WTC11 (cell line): ENCODE measurements around the gene PCDHA8. TPM values are rescaled to one million over a fixed set of nuclear protein-coding genes. Genes with fewer than 3 reads are reported as not detected.
A peak's percentile ranks its signal among the peaks of the same experiment; 100 is the strongest.

Experiments
- ATAC-seq: fragments of 200-7000 bp; cut with Tn5 transposase; 2 replicates; pipeline ENCODE4 v1.10.0; 2021; ENCODE audit warnings: mild to moderate bottlenecking, moderate library complexity
- CTCF ChIA-PET: fragments of 300-600 bp; sonication (Branson Sonifier 250); formaldehyde crosslinking; loops from one replicate; lab custom pipeline; 2021; ENCODE audit warnings: antibody characterized with exemption; lab: Charles Lee
- POLR2A ChIA-PET: fragments of 350-600 bp; sonication (Branson Sonifier 250); formaldehyde crosslinking; loops from one replicate; lab custom pipeline; 2021; ENCODE audit warnings: antibody characterized with exemption; lab: Charles Lee
- DNase-seq: peaks from one replicate; pipeline ENCODE4 v3.0.0; 2021; ENCODE audit warnings: low spot score
- H3K27ac Mint-ChIP-seq: 2 replicates; pipeline ENCODE4 v1.8.0; 2021; ENCODE audit warnings: mixed read lengths
- H3K27me3 Mint-ChIP-seq: 2 replicates; pipeline ENCODE4 v1.8.0; 2021; ENCODE audit warnings: low read depth, mild to moderate bottlenecking, moderate library complexity, mixed read lengths
- H3K36me3 Mint-ChIP-seq: 2 replicates; pipeline ENCODE4 v1.8.0; 2021; ENCODE audit warnings: mixed read lengths
- H3K4me1 Mint-ChIP-seq: 2 replicates; pipeline ENCODE4 v1.8.0; 2022; ENCODE audit warnings: mixed read lengths
- H3K4me3 Mint-ChIP-seq: 2 replicates; pipeline ENCODE4 v1.8.0; 2021; ENCODE audit warnings: mild to moderate bottlenecking, moderate library complexity, mixed read lengths
- H3K9me3 Mint-ChIP-seq: 2 replicates; pipeline ENCODE4 v1.8.0; 2021; ENCODE audit warnings: mixed read lengths
- ARID4B ChIP-seq: sonication (generic); formaldehyde crosslinking; IDR thresholded peaks from 2 replicates; pipeline ENCODE4 v1.8.0; 2023; ENCODE audit warnings: missing genetic modification reagents, mild to moderate bottlenecking, borderline replicate concordance
- CTCF ChIP-seq: fragments of 200-600 bp; IDR thresholded peaks from 2 replicates; pipeline ENCODE4 v1.8.0; 2022; ENCODE audit warnings: antibody characterized with exemption
- GABPB1 ChIP-seq: sonication (generic); formaldehyde crosslinking; IDR thresholded peaks from 2 replicates; pipeline ENCODE4 v1.8.1; 2023; ENCODE audit warnings: mild to moderate bottlenecking, missing genetic modification reagents
- GRHL2 ChIP-seq: fragments of 250-450 bp; sonication (Bioruptor Pico); IDR thresholded peaks from 2 replicates; pipeline ENCODE4 v1.8.0; 2022; ENCODE audit warnings: mild to moderate bottlenecking, moderate library complexity; ENCODE audit not compliant: insufficient replicate concordance, severe bottlenecking
- HMGXB4 ChIP-seq: sonication (generic); formaldehyde crosslinking; IDR thresholded peaks from 2 replicates; pipeline ENCODE4 v1.8.1; 2023; ENCODE audit warnings: mild to moderate bottlenecking, moderate library complexity, missing genetic modification reagents
- IRF1 ChIP-seq: sonication (generic); formaldehyde crosslinking; IDR thresholded peaks from 2 replicates; pipeline ENCODE4 v1.8.0; 2023; ENCODE audit warnings: missing genetic modification reagents
- MAX ChIP-seq: sonication (generic); formaldehyde crosslinking; IDR thresholded peaks from 2 replicates; pipeline ENCODE4 v1.8.0; 2022; ENCODE audit warnings: mild to moderate bottlenecking, missing genetic modification reagents
- MXD4 ChIP-seq: fragments of 250-450 bp; sonication (Bioruptor Pico); IDR thresholded peaks from 2 replicates; pipeline ENCODE4 v1.8.0; 2021; ENCODE audit warnings: mild to moderate bottlenecking, moderate library complexity, borderline replicate concordance
- OVOL2 ChIP-seq: fragments of 250-450 bp; sonication (Bioruptor Pico); IDR thresholded peaks from 2 replicates; pipeline ENCODE4 v1.9.0; 2021; ENCODE audit warnings: mild to moderate bottlenecking, borderline replicate concordance
- RELA ChIP-seq: sonication (generic); formaldehyde crosslinking; IDR thresholded peaks from 2 replicates; pipeline ENCODE4 v1.8.1; 2022; ENCODE audit warnings: missing genetic modification reagents, mild to moderate bottlenecking, borderline replicate concordance
- SMAD4 ChIP-seq: sonication (generic); formaldehyde crosslinking; IDR thresholded peaks from 2 replicates; pipeline ENCODE4 v1.8.0; 2022; ENCODE audit warnings: mild to moderate bottlenecking, missing genetic modification reagents
- TP53 ChIP-seq: sonication (generic); formaldehyde crosslinking; IDR thresholded peaks from 2 replicates; pipeline ENCODE4 v1.8.1; 2023; ENCODE audit warnings: mild to moderate bottlenecking, missing genetic modification reagents
- ZNF232 ChIP-seq: sonication (generic); formaldehyde crosslinking; IDR thresholded peaks from 2 replicates; pipeline ENCODE4 v1.8.0; 2022; ENCODE audit warnings: mild to moderate bottlenecking, missing genetic modification reagents
- ZNF396 ChIP-seq: fragments of 250-450 bp; sonication (Bioruptor Pico); IDR thresholded peaks from 2 replicates; pipeline ENCODE4 v1.8.0; 2021; ENCODE audit warnings: mild to moderate bottlenecking, moderate library complexity, borderline replicate concordance
- total RNA-seq: library from RNA; stranded (reverse); gene quantifications from 3 replicates; pipeline ENCODE4 v1.2.3, GENCODE V29; 2021
- TF ChIP-seq, protein P1 (sequence below): sonication (generic); formaldehyde crosslinking; IDR thresholded peaks from 2 replicates; pipeline ENCODE4 v1.8.1; 2023; ENCODE audit warnings: mild to moderate bottlenecking, missing genetic modification reagents, borderline replicate concordance

PCDHA8 gene
- total RNA-seq, 1 experiment from 2014 or later = 1.3 TPM

- TF ChIP-seq ARID4B (CRISPR knock-in tag) = no peak
- TF ChIP-seq ZNF232 (CRISPR knock-in tag) = no peak
- TF ChIP-seq MXD4 (CRISPR knock-in tag) = no peak
- no peak for TF ChIP-seq RELA (CRISPR knock-in tag)
- no peak for TF ChIP-seq OVOL2 (CRISPR knock-in tag)
- TF ChIP-seq SMAD4 (CRISPR knock-in tag) = no peak
- TF ChIP-seq MAX (CRISPR knock-in tag) = no peak
- no peak for TF ChIP-seq GABPB1
- no peak for TF ChIP-seq ZNF396 (CRISPR knock-in tag)
- no peak for TF ChIP-seq IRF1 (CRISPR knock-in tag)
Measured at GRCh38 chr5:140877262-140877581, 36.2 kb downstream of the PCDHA8 start (continued).

- peaks cover 16% of the 10 kb centered on the region; the same call in 1 of the 2 replicates for H3K4me1 Mint-ChIP-seq
- no peaks in the 10 kb centered on the region; the same call in 1 of the 2 replicates for H3K36me3 Mint-ChIP-seq
- ATAC-seq (peak; percentile 37), DNase-seq (no peak)
- no peaks in the 10 kb centered on the region for H3K27me3 Mint-ChIP-seq
- ChIA-PET CTCF (interaction anchor here (0.7 to 7.5 kb wide), 18 partner anchors 10 to 301 kb away, joined by 3 to 77 read pairs (median 4); partner anchors contain the start of genes PCDHA10, PCDHA11, PCDHA4 and PCDHAC1), POLR2A (interaction anchor here (0.8 to 1.3 kb wide), 2 partner anchors 122 to 158 kb away, joined by 3 to 5 read pairs; no protein-coding TSS in a partner anchor)
- H3K27ac Mint-ChIP-seq = peak within 1 kb of the TSS; percentile 58; the same call in 1 of the 2 replicates
- H3K4me3 Mint-ChIP-seq = peak within 1 kb of the TSS; percentile 83
- 0 out of 2 replicates have a peak, but pooled peaks have one; percentile 27 for TF ChIP-seq HMGXB4
- no peak for TF ChIP-seq TP53 (CRISPR knock-in tag)
- TF ChIP-seq, protein P1, sequence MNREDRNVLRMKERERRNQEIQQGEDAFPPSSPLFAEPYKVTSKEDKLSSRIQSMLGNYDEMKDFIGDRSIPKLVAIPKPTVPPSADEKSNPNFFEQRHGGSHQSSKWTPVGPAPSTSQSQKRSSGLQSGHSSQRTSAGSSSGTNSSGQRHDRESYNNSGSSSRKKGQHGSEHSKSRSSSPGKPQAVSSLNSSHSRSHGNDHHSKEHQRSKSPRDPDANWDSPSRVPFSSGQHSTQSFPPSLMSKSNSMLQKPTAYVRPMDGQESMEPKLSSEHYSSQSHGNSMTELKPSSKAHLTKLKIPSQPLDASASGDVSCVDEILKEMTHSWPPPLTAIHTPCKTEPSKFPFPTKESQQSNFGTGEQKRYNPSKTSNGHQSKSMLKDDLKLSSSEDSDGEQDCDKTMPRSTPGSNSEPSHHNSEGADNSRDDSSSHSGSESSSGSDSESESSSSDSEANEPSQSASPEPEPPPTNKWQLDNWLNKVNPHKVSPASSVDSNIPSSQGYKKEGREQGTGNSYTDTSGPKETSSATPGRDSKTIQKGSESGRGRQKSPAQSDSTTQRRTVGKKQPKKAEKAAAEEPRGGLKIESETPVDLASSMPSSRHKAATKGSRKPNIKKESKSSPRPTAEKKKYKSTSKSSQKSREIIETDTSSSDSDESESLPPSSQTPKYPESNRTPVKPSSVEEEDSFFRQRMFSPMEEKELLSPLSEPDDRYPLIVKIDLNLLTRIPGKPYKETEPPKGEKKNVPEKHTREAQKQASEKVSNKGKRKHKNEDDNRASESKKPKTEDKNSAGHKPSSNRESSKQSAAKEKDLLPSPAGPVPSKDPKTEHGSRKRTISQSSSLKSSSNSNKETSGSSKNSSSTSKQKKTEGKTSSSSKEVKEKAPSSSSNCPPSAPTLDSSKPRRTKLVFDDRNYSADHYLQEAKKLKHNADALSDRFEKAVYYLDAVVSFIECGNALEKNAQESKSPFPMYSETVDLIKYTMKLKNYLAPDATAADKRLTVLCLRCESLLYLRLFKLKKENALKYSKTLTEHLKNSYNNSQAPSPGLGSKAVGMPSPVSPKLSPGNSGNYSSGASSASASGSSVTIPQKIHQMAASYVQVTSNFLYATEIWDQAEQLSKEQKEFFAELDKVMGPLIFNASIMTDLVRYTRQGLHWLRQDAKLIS (CRISPR knock-in tag) = no peak
- TF ChIP-seq GRHL2 (CRISPR knock-in tag) = no peak
- peak; percentile 37; the same call in 1 of the 2 replicates for TF ChIP-seq CTCF
- TF ChIP-seq, all 79 proteins: peak for 2
- H3K9me3 Mint-ChIP-seq = no peaks in the 10 kb centered on the region
Measured at GRCh38 chr5:140881889-140882590, 41.1 kb downstream of the PCDHA8 start, which contains the start of gene PCDHA13. PCDHA13 (plus strand) TSS chr5:140882124; CDS start chr5:140882269, 145 bp downstream.
